K562 (cell line): ENCODE measurements around the gene ALG8. TPM values are rescaled to one million over a fixed set of nuclear protein-coding genes. Genes with fewer than 3 reads are reported as not detected.
A peak's percentile ranks its signal among the peaks of the same experiment; 100 is the strongest.

Source experiments
- BACH1 ChIP-seq: fragments of 200-800 bp; sonication (Bioruptor generic); IDR thresholded peaks from 2 replicates; pipeline ENCODE4 v1.6.1; 2016; ENCODE audit warnings: missing genetic modification characterization, missing compliant biosample characterization
- DMBX1 ChIP-seq: fragments of 250-450 bp; sonication (Bioruptor Pico); IDR thresholded peaks from 2 replicates; pipeline ENCODE4 v1.8.0; 2022; ENCODE audit warnings: inconsistent platforms, mild to moderate bottlenecking, moderate library complexity, borderline replicate concordance
- ELF4 ChIP-seq: fragments of 450-650 bp; formaldehyde crosslinking; IDR thresholded peaks from 2 replicates; pipeline ENCODE4 v1.4.0; 2022; ENCODE audit warnings: missing genetic modification characterization
- ESRRA ChIP-seq: fragments of 450-650 bp; IDR thresholded peaks from 2 replicates; pipeline ENCODE4 v1.6.1; 2014; ENCODE audit warnings: low read depth, mild to moderate bottlenecking, moderate library complexity, borderline replicate concordance
- ETV6 ChIP-seq, 3 experiments: fragments of 150-350 bp in 1 of 3; sonication (generic) in 1 of 3; formaldehyde crosslinking in 1 of 3; IDR thresholded peaks; 2 replicates each; pipeline versions ENCODE4 v1.6.1 to v1.8.0; 2014 to 2022; ENCODE audit warnings: borderline replicate concordance in 2 of 3, low read depth in 2 of 3, antibody characterized with exemption in 1 of 3, low read length in 1 of 3, mild to moderate bottlenecking in 1 of 3, missing genetic modification reagents in 1 of 3
- GMEB1 ChIP-seq: fragments of 250-450 bp; sonication (Bioruptor Pico); IDR thresholded peaks from 2 replicates; pipeline ENCODE4 v1.4.0; 2020; ENCODE audit warnings: mild to moderate bottlenecking
- LARP7 ChIP-seq: fragments of 450-650 bp; IDR thresholded peaks from 2 replicates; pipeline ENCODE4 v1.6.1; 2016
- MCM2 ChIP-seq: fragments of 450-650 bp; IDR thresholded peaks from 2 replicates; pipeline ENCODE4 v1.6.1; 2017; ENCODE audit warnings: low read depth, mild to moderate bottlenecking
- NCOR1 ChIP-seq: fragments of 450-650 bp; IDR thresholded peaks from 2 replicates; pipeline ENCODE4 v1.6.1; 2016; ENCODE audit warnings: mild to moderate bottlenecking, moderate library complexity
- NR3C1 ChIP-seq: sonication (generic); formaldehyde crosslinking; IDR thresholded peaks from 2 replicates; pipeline ENCODE4 v1.8.1; 2022; ENCODE audit warnings: missing genetic modification reagents
- PPARD ChIP-seq: fragments of 250-450 bp; sonication (Bioruptor Pico); IDR thresholded peaks from 2 replicates; pipeline ENCODE4 v1.8.0; 2022; ENCODE audit warnings: inconsistent platforms, mild to moderate bottlenecking, moderate library complexity
- SUPT5H ChIP-seq: fragments of 450-650 bp; IDR thresholded peaks from 2 replicates; pipeline ENCODE4 v1.6.1; 2016
- TBL1XR1 ChIP-seq, 2 experiments: IDR thresholded peaks; 2 replicates each; pipeline ENCODE4 v1.6.1; 2012; ENCODE audit warnings: improper control_type of control experiment in 2 of 2, low read length in 2 of 2, mild to moderate bottlenecking in 1 of 2
- ZFPM2 ChIP-seq: fragments of 250-450 bp; sonication (Bioruptor Pico); IDR thresholded peaks from 2 replicates; pipeline ENCODE4 v1.5.1; 2022; ENCODE audit warnings: mild to moderate bottlenecking
- ZNF232 ChIP-seq: sonication (generic); formaldehyde crosslinking; IDR thresholded peaks from 2 replicates; pipeline ENCODE4 v1.8.0; 2022; ENCODE audit warnings: mild to moderate bottlenecking, missing genetic modification reagents
- ZNF24 ChIP-seq: fragments of 450-650 bp; IDR thresholded peaks from 2 replicates; pipeline ENCODE4 v1.6.1; 2016
- ZNF41 ChIP-seq: fragments of 250-450 bp; sonication (Bioruptor Pico); conservative IDR thresholded peaks from 2 replicates; pipeline ENCODE4 v1.4.0; 2020; ENCODE audit warnings: mild to moderate bottlenecking
- ZNF583 ChIP-seq: fragments of 250-450 bp; sonication (Bioruptor Pico); IDR thresholded peaks from 2 replicates; pipeline ENCODE4 v1.4.0; 2020
- ZNF764 ChIP-seq: fragments of 250-450 bp; sonication (Bioruptor Pico); IDR thresholded peaks from 2 replicates; pipeline ENCODE4 v1.4.0; 2020; ENCODE audit warnings: low read depth, mild to moderate bottlenecking, moderate library complexity
- polyA plus RNA-seq, 8 experiments: library from polyadenylated mRNA; depleted of rRNA in 4 of 8; stranded (reverse) in 5 of 8; unstranded in 3 of 8; fragments of >200 nt; fragmentation: Nextera tagmentation in 2 of 8; fragmentation: Illumina TruSeq in 1 of 8; extraction: Ambion mirVana in 2 of 8; extraction: Trizol in 1 of 8; gene quantifications; 2 replicates each; pipeline versions ENCODE4 v1.2.1 to v1.2.3, GENCODE V29; 2011 to 2014; ENCODE audit warnings: inconsistent platforms in 1 of 8, missing spikeins in 1 of 8
- total RNA-seq, 7 experiments: library from RNA; depleted of rRNA in 6 of 7; stranded (reverse); fragments of >200 nt in 6 of 7; fragmentation: Illumina TruSeq in 2 of 7; extraction: Trizol in 2 of 7; gene quantifications; 2 replicates each; pipeline versions ENCODE4 v1.2.1 to v1.2.3, GENCODE V29; 2011 to 2021; ENCODE audit warnings: low replicate concordance in 1 of 7
- TF ChIP-seq, protein P1 (sequence below): fragments of 450-650 bp; IDR thresholded peaks from 2 replicates; pipeline ENCODE4 v1.6.1; 2016; ENCODE audit warnings: low read depth

The ALG8 gene
- total and polyA plus RNA-seq, 9 of the 15 experiments (the other 6 are each of a cell fraction or from before 2014, with no cell fraction given) = 59.3 to 189 (median 106) TPM

GRCh38 chr11:78050964-78051831 is 88.2 kb downstream of the ALG8 start (continued):
- TF ChIP-seq ZNF764 (no peak), ETV6 (IDR thresholded peaks at IDR 0.05; ENCODE audit: borderline replicate concordance in 1 of 2, low read depth in 2 of 2, low read length in 1 of 2) (peak; percentile 5 to 19; a peak in 1 of 4 replicates), ETV6 (CRISPR knock-in tag; IDR thresholded peaks at IDR 0.05; ENCODE audit: borderline replicate concordance) (no peak), GMEB1 (CRISPR knock-in tag) (0 out of 2 replicates have a peak, but pooled peaks have one; percentile 34), TBL1XR1 (IDR thresholded peaks at IDR 0.05; ENCODE audit: low read length in 2 of 2) (peak in 1 of 2 experiments; percentile 16; a peak in 1 of 4 replicates), BACH1 (tag) (peak; percentile 81), ZNF41 (CRISPR knock-in tag) (peak; percentile 60; the same call in 1 of the 2 replicates), MCM2 (no peak), ZNF232 (CRISPR knock-in tag) (no peak), SUPT5H (peak; percentile 63; the same call in 1 of the 2 replicates), ZNF583 (CRISPR knock-in tag) (peak; percentile 82; the same call in 1 of the 2 replicates), ESRRA (no peak), PPARD (CRISPR knock-in tag) (no peak), ELF4 (CRISPR knock-in tag) (no peak), DMBX1 (CRISPR knock-in tag) (peak; percentile 91), ZNF24 (no peak), NCOR1 (0 out of 2 replicates have a peak, but pooled peaks have one; percentile 39), LARP7 (no peak), NR3C1 (CRISPR knock-in tag) (no peak), ZFPM2 (CRISPR knock-in tag) (no peak)
- TF ChIP-seq, protein P1, sequence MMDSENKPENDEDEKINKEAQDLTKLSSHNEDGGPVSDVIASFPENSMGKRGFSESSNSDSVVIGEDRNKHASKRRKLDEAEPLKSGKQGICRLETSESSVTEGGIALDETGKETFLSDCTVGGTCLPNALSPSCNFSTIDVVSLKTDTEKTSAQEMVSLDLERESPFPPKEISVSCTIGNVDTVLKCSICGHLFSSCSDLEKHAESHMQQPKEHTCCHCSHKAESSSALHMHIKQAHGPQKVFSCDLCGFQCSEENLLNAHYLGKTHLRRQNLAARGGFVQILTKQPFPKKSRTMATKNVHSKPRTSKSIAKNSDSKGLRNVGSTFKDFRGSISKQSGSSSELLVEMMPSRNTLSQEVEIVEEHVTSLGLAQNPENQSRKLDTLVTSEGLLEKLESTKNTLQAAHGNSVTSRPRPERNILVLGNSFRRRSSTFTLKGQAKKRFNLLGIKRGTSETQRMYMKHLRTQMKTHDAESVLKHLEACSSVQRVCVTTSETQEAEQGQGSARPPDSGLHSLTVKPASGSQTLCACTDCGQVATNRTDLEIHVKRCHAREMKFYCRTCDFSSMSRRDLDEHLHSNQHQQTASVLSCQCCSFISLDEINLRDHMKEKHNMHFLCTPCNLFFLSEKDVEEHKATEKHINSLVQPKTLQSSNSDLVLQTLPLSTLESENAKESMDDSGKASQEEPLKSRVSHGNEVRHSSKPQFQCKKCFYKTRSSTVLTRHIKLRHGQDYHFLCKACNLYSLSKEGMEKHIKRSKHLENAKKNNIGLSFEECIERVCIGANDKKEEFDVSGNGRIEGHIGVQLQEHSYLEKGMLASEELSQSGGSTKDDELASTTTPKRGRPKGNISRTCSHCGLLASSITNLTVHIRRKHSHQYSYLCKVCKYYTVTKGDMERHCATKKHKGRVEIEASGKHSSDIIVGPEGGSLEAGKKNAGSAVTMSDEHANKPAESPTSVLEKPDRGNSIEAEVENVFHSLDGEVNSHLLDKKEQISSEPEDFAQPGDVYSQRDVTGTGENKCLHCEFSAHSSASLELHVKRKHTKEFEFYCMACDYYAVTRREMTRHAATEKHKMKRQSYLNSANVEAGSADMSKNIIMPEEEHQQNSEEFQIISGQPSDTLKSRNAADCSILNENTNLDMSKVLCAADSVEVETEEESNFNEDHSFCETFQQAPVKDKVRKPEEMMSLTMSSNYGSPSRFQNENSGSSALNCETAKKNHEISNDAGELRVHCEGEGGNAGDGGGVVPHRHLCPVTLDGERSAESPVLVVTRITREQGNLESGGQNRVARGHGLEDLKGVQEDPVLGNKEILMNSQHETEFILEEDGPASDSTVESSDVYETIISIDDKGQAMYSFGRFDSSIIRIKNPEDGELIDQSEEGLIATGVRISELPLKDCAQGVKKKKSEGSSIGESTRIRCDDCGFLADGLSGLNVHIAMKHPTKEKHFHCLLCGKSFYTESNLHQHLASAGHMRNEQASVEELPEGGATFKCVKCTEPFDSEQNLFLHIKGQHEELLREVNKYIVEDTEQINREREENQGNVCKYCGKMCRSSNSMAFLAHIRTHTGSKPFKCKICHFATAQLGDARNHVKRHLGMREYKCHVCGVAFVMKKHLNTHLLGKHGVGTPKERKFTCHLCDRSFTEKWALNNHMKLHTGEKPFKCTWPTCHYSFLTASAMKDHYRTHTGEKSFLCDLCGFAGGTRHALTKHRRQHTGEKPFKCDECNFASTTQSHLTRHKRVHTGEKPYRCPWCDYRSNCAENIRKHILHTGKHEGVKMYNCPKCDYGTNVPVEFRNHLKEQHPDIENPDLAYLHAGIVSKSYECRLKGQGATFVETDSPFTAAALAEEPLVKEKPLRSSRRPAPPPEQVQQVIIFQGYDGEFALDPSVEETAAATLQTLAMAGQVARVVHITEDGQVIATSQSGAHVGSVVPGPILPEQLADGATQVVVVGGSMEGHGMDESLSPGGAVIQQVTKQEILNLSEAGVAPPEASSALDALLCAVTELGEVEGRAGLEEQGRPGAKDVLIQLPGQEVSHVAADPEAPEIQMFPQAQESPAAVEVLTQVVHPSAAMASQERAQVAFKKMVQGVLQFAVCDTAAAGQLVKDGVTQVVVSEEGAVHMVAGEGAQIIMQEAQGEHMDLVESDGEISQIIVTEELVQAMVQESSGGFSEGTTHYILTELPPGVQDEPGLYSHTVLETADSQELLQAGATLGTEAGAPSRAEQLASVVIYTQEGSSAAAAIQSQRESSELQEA = no peak
